WTC11 (cell line): Measurements from ENCODE around the gene NPTN. TPM values are rescaled to one million over a fixed set of nuclear protein-coding genes. Genes with fewer than 3 reads are reported as not detected.

Source experiments
- ATAC-seq: fragments of 200-7000 bp; cut with Tn5 transposase; 2 replicates; pipeline ENCODE4 v1.10.0; 2021; ENCODE audit warnings: mild to moderate bottlenecking, moderate library complexity
- CTCF ChIA-PET: fragments of 300-600 bp; sonication (Branson Sonifier 250); formaldehyde crosslinking; loops from one replicate; lab custom pipeline; 2021; ENCODE audit warnings: antibody characterized with exemption; lab: Charles Lee
- POLR2A ChIA-PET: fragments of 350-600 bp; sonication (Branson Sonifier 250); formaldehyde crosslinking; loops from one replicate; lab custom pipeline; 2021; ENCODE audit warnings: antibody characterized with exemption; lab: Charles Lee
- DNase-seq: peaks from one replicate; pipeline ENCODE4 v3.0.0; 2021; ENCODE audit warnings: low spot score
- H3K27ac Mint-ChIP-seq: 2 replicates; pipeline ENCODE4 v1.8.0; 2021; ENCODE audit warnings: mixed read lengths
- H3K27me3 Mint-ChIP-seq: 2 replicates; pipeline ENCODE4 v1.8.0; 2021; ENCODE audit warnings: low read depth, mild to moderate bottlenecking, moderate library complexity, mixed read lengths
- H3K36me3 Mint-ChIP-seq: 2 replicates; pipeline ENCODE4 v1.8.0; 2021; ENCODE audit warnings: mixed read lengths
- H3K4me1 Mint-ChIP-seq: 2 replicates; pipeline ENCODE4 v1.8.0; 2022; ENCODE audit warnings: mixed read lengths
- H3K4me3 Mint-ChIP-seq: 2 replicates; pipeline ENCODE4 v1.8.0; 2021; ENCODE audit warnings: mild to moderate bottlenecking, moderate library complexity, mixed read lengths
- H3K9me3 Mint-ChIP-seq: 2 replicates; pipeline ENCODE4 v1.8.0; 2021; ENCODE audit warnings: mixed read lengths
- ELF4 ChIP-seq: sonication (generic); formaldehyde crosslinking; IDR thresholded peaks from 2 replicates; pipeline ENCODE4 v1.8.1; 2022; ENCODE audit warnings: low read depth, mild to moderate bottlenecking, moderate library complexity, missing genetic modification reagents
- JAZF1 ChIP-seq: fragments of 250-450 bp; sonication (Bioruptor Pico); IDR thresholded peaks from 2 replicates; pipeline ENCODE4 v1.9.0; 2021; ENCODE audit warnings: moderate library complexity, mild to moderate bottlenecking, inconsistent platforms
- NR1H2 ChIP-seq: sonication (generic); formaldehyde crosslinking; IDR thresholded peaks from 2 replicates; pipeline ENCODE4 v1.9.0; 2021; ENCODE audit warnings: mild to moderate bottlenecking, moderate library complexity, missing genetic modification reagents
- SMAD3 ChIP-seq: sonication (generic); formaldehyde crosslinking; IDR thresholded peaks from 2 replicates; pipeline ENCODE4 v1.8.0; 2022; ENCODE audit warnings: missing genetic modification reagents, mild to moderate bottlenecking, borderline replicate concordance
- ZBTB21 ChIP-seq: sonication (generic); formaldehyde crosslinking; IDR thresholded peaks from 2 replicates; pipeline ENCODE4 v1.8.1; 2023; ENCODE audit warnings: mild to moderate bottlenecking, missing genetic modification reagents, borderline replicate concordance
- ZNF121 ChIP-seq: sonication (generic); formaldehyde crosslinking; IDR thresholded peaks from 2 replicates; pipeline ENCODE4 v1.8.0; 2023; ENCODE audit warnings: missing genetic modification reagents
- ZNF138 ChIP-seq: sonication (generic); formaldehyde crosslinking; conservative IDR thresholded peaks from 2 replicates; pipeline ENCODE4 v1.8.1; 2022; ENCODE audit warnings: mild to moderate bottlenecking, moderate library complexity, missing genetic modification reagents
- ZNF219 ChIP-seq: sonication (generic); formaldehyde crosslinking; IDR thresholded peaks from 2 replicates; pipeline ENCODE4 v1.8.0; 2023; ENCODE audit warnings: missing genetic modification reagents, mild to moderate bottlenecking, borderline replicate concordance
- ZNF423 ChIP-seq: fragments of 250-450 bp; sonication (Bioruptor Pico); IDR thresholded peaks from 2 replicates; pipeline ENCODE4 v2.1.2; 2022; ENCODE audit warnings: mild to moderate bottlenecking, moderate library complexity
- total RNA-seq: library from RNA; stranded (reverse); gene quantifications from 3 replicates; pipeline ENCODE4 v1.2.3, GENCODE V29; 2021
- TF ChIP-seq, protein P1 (sequence below): sonication (generic); formaldehyde crosslinking; IDR thresholded peaks from 2 replicates; pipeline ENCODE4 v1.8.0; 2022; ENCODE audit warnings: missing genetic modification reagents
- TF ChIP-seq, protein P2 (sequence below): sonication (generic); formaldehyde crosslinking; IDR thresholded peaks from 2 replicates; pipeline ENCODE4 v1.8.1; 2023; ENCODE audit warnings: mild to moderate bottlenecking, missing genetic modification reagents
- TF ChIP-seq, protein P3 (sequence below): fragments of 250-450 bp; sonication (Bioruptor Pico); IDR thresholded peaks from 2 replicates; pipeline ENCODE4 v1.8.0; 2021; ENCODE audit warnings: mild to moderate bottlenecking
- TF ChIP-seq, protein P4 (sequence below): sonication (generic); formaldehyde crosslinking; IDR thresholded peaks from 2 replicates; pipeline ENCODE4 v1.8.0; 2023; ENCODE audit warnings: missing genetic modification reagents
- TF ChIP-seq, protein P5 (sequence below): fragments of 250-450 bp; sonication (Bioruptor Pico); conservative IDR thresholded peaks from 2 replicates; pipeline ENCODE4 v1.9.0; 2021; ENCODE audit warnings: mild to moderate bottlenecking
- TF ChIP-seq, protein P6 (sequence below): fragments of 250-450 bp; sonication (Bioruptor Pico); IDR thresholded peaks from 2 replicates; pipeline ENCODE4 v1.9.0; 2021; ENCODE audit warnings: mild to moderate bottlenecking
- TF ChIP-seq, protein P7 (sequence below): sonication (generic); formaldehyde crosslinking; IDR thresholded peaks from 2 replicates; pipeline ENCODE4 v1.8.0; 2022; ENCODE audit warnings: mild to moderate bottlenecking, missing genetic modification reagents

NPTN gene
- total RNA-seq, 1 experiment from 2014 or later, result 116 TPM

DNA sequence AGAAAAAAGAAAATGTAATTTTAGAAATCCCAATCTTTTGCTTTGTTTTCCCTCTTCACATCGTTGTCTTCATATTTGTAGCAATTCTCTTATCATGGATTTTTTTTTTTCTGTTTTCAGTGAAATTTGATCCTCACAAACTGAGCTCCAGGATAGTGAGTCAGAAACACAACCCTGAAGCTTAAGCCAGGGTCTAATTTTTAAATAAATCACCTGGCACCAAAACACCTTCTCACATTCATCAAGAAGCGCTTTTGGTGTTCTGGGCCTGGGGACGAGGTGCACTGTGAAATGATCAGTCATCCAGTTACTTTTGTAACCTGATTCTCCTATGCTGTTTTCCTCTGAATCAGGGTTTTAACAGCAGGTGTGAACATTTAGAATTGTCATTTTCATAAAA, 102.5 kb downstream of the NPTN start:
- H3K4me3 Mint-ChIP-seq, result no peak overlapping the region
- DNase-seq (no peak), ATAC-seq (no peak)
- CTCF ChIA-PET, result interaction anchor here (1.0 to 1.4 kb wide), 3 partner anchors 26 to 147 kb away, joined by 4 to 7 read pairs (median 4); no protein-coding TSS in a partner anchor
- H3K4me1 Mint-ChIP-seq, result peaks cover 13% of the 10 kb centered on the region
- no peaks in the 10 kb centered on the region for H3K36me3 Mint-ChIP-seq
- no peak overlapping the region for H3K27ac Mint-ChIP-seq
- no peaks in the 10 kb centered on the region for H3K27me3 Mint-ChIP-seq
- no peak for TF ChIP-seq ELF4 (CRISPR knock-in tag)
- TF ChIP-seq JAZF1, result no peak
- no peak for TF ChIP-seq ZNF121 (CRISPR knock-in tag)
- TF ChIP-seq, protein P1, sequence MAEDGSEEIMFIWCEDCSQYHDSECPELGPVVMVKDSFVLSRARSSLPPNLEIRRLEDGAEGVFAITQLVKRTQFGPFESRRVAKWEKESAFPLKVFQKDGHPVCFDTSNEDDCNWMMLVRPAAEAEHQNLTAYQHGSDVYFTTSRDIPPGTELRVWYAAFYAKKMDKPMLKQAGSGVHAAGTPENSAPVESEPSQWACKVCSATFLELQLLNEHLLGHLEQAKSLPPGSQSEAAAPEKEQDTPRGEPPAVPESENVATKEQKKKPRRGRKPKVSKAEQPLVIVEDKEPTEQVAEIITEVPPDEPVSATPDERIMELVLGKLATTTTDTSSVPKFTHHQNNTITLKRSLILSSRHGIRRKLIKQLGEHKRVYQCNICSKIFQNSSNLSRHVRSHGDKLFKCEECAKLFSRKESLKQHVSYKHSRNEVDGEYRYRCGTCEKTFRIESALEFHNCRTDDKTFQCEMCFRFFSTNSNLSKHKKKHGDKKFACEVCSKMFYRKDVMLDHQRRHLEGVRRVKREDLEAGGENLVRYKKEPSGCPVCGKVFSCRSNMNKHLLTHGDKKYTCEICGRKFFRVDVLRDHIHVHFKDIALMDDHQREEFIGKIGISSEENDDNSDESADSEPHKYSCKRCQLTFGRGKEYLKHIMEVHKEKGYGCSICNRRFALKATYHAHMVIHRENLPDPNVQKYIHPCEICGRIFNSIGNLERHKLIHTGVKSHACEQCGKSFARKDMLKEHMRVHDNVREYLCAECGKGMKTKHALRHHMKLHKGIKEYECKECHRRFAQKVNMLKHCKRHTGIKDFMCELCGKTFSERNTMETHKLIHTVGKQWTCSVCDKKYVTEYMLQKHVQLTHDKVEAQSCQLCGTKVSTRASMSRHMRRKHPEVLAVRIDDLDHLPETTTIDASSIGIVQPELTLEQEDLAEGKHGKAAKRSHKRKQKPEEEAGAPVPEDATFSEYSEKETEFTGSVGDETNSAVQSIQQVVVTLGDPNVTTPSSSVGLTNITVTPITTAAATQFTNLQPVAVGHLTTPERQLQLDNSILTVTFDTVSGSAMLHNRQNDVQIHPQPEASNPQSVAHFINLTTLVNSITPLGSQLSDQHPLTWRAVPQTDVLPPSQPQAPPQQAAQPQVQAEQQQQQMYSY (CRISPR knock-in tag), result no peak
- TF ChIP-seq SMAD3 (CRISPR knock-in tag), result no peak
- no peak for TF ChIP-seq NR1H2
- TF ChIP-seq ZBTB21 (CRISPR knock-in tag), result no peak
- no peak for TF ChIP-seq ZNF219
- TF ChIP-seq, protein P2, sequence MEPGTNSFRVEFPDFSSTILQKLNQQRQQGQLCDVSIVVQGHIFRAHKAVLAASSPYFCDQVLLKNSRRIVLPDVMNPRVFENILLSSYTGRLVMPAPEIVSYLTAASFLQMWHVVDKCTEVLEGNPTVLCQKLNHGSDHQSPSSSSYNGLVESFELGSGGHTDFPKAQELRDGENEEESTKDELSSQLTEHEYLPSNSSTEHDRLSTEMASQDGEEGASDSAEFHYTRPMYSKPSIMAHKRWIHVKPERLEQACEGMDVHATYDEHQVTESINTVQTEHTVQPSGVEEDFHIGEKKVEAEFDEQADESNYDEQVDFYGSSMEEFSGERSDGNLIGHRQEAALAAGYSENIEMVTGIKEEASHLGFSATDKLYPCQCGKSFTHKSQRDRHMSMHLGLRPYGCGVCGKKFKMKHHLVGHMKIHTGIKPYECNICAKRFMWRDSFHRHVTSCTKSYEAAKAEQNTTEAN (CRISPR knock-in tag), result no peak
- TF ChIP-seq, protein P3, sequence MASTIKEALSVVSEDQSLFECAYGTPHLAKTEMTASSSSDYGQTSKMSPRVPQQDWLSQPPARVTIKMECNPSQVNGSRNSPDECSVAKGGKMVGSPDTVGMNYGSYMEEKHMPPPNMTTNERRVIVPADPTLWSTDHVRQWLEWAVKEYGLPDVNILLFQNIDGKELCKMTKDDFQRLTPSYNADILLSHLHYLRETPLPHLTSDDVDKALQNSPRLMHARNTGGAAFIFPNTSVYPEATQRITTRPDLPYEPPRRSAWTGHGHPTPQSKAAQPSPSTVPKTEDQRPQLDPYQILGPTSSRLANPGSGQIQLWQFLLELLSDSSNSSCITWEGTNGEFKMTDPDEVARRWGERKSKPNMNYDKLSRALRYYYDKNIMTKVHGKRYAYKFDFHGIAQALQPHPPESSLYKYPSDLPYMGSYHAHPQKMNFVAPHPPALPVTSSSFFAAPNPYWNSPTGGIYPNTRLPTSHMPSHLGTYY (CRISPR knock-in tag), result no peak
- TF ChIP-seq, all 79 proteins: peak for 0
- H3K9me3 Mint-ChIP-seq, result no peaks in the 10 kb centered on the region
- POLR2A ChIA-PET, result no interaction called here

DNA sequence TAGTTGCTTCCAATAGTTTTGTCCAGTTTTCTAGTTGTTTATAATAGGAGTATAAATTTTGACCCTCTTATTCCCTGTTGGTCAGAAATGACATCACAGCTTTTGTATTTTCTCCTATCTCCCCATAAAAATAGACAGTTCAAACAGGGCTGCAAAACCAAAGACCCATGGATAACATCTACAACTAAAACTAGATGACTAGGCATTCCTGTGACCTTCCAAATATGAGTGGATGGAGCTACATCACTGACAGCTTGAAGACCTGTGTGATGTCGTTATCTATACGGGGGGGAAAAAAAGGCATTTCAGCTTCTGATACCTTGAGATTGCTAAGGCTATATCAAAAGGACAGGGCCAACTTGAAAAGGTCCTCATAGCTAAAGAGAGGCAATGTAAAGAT, 105.6 kb downstream of the NPTN start:
- Mint-ChIP-seq H3K27me3 (no peaks in the 10 kb centered on the region), H3K27ac (no peak overlapping the region), H3K9me3 (no peaks in the 10 kb centered on the region), H3K4me1 (peaks cover 13% of the 10 kb centered on the region), H3K36me3 (no peaks in the 10 kb centered on the region), H3K4me3 (no peak overlapping the region)
- no peak for TF ChIP-seq ZNF138
- no peak for TF ChIP-seq ZNF423
- TF ChIP-seq, protein P4, sequence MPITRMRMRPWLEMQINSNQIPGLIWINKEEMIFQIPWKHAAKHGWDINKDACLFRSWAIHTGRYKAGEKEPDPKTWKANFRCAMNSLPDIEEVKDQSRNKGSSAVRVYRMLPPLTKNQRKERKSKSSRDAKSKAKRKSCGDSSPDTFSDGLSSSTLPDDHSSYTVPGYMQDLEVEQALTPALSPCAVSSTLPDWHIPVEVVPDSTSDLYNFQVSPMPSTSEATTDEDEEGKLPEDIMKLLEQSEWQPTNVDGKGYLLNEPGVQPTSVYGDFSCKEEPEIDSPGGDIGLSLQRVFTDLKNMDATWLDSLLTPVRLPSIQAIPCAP (CRISPR knock-in tag), result no peak
- TF ChIP-seq, protein P5, sequence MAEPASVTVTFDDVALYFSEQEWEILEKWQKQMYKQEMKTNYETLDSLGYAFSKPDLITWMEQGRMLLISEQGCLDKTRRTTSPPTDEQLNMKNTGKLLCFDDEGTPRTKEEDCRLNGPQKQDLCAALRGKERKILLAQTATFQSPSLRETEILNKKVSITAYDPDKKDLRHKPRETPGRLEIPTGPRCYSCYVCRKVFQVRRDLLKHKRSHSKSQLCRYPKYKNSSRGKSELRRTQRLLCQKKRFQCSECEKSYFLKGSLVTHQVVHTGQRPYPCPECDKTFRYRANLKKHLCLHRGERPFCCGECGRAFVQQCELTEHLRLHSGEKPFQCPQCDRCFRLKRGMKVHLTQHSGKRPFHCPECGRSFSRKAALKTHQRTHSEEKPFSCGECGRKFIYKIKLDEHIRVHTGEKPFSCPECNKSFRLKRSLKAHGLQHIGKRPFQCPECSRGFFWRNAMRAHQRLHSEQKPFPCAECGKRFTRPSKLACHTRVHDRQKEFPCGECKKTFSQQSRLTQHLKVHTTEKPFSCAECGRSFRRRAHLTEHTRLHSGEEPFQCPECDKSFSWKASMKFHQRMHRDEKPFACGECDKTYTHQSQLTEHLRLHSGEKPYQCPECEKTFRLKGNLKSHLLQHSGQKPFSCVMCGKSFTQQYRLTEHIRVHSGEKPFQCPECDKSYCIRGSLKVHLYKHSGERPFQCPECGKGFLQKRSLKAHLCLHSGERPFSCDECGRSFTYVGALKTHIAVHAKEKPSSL, result no peak
- TF ChIP-seq, protein P6, sequence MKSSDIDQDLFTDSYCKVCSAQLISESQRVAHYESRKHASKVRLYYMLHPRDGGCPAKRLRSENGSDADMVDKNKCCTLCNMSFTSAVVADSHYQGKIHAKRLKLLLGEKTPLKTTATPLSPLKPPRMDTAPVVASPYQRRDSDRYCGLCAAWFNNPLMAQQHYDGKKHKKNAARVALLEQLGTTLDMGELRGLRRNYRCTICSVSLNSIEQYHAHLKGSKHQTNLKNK (CRISPR knock-in tag), result no peak
- TF ChIP-seq, protein P7, sequence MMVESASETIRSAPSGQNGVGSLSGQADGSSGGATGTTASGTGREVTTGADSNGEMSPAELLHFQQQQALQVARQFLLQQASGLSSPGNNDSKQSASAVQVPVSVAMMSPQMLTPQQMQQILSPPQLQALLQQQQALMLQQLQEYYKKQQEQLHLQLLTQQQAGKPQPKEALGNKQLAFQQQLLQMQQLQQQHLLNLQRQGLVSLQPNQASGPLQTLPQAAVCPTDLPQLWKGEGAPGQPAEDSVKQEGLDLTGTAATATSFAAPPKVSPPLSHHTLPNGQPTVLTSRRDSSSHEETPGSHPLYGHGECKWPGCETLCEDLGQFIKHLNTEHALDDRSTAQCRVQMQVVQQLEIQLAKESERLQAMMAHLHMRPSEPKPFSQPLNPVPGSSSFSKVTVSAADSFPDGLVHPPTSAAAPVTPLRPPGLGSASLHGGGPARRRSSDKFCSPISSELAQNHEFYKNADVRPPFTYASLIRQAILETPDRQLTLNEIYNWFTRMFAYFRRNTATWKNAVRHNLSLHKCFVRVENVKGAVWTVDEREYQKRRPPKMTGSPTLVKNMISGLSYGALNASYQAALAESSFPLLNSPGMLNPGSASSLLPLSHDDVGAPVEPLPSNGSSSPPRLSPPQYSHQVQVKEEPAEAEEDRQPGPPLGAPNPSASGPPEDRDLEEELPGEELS (CRISPR knock-in tag), result no peak
- no peak for DNase-seq
- ATAC-seq, result no peak
- CTCF ChIA-PET, result interaction anchor here (0.8 to 1.4 kb wide), 3 partner anchors 33 to 202 kb away, joined by 3 to 6 read pairs (median 3); no protein-coding TSS in a partner anchor
- POLR2A ChIA-PET, result no interaction called here
